ENCODE data around the gene RAB40B.

RAB40B gene

DNA sequence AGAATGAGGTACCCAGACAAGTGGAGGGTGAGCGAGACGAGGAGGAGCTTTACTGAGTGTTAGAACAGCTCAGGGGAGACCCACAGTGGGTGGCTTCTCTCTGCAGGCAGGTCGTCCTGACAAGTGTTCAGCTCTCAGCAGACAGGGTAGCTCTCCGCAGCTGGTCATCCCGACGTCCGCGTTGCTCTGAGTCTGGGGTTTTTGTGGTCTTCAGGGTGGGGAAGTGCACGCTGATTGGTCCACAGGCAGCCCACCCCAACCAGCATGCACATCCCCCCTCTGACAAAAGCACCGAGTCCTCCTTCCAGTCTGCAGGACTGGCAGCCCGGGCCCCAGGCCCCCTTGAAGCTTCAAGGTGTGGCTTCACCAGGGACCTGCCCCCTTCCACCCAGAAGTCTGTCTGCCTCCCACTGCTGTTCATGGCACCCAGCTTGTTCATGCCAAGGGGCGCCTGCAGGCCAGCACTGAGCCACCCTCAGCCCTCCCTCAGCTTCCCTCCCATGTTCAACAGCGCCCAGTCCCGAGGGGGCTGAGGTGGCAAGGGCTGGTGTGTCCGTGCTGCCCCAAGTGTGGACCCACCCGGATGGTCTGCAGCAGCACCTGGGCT is 30.4 kb downstream of the RAB40B start:
- TF ChIP-seq, protein P1, sequence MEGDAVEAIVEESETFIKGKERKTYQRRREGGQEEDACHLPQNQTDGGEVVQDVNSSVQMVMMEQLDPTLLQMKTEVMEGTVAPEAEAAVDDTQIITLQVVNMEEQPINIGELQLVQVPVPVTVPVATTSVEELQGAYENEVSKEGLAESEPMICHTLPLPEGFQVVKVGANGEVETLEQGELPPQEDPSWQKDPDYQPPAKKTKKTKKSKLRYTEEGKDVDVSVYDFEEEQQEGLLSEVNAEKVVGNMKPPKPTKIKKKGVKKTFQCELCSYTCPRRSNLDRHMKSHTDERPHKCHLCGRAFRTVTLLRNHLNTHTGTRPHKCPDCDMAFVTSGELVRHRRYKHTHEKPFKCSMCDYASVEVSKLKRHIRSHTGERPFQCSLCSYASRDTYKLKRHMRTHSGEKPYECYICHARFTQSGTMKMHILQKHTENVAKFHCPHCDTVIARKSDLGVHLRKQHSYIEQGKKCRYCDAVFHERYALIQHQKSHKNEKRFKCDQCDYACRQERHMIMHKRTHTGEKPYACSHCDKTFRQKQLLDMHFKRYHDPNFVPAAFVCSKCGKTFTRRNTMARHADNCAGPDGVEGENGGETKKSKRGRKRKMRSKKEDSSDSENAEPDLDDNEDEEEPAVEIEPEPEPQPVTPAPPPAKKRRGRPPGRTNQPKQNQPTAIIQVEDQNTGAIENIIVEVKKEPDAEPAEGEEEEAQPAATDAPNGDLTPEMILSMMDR (conservative IDR thresholded peaks at IDR 0.05): no peak
- peak overlapping the region; percentile 49; the same call in 1 of the 2 replicates for H3K27ac ChIP-seq

DNA sequence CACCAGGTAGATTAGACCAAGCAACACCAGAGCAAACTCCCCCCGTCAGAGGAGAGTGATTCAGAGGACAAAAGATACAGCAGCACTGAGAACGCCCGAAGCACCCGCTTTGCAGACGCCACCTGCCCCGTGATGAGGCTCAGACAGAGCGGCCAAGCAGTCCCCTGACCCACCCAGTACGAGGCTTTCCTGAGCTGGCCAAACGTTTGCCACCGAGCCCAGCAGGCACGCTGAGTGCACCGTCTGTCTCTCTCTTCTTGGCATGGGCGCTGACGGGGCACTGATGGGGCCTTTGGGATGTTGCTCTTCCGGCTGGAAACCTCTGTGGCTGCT is 30.9 kb downstream of the RAB40B start:
- no peak overlapping the region for H3K27ac ChIP-seq
- TF ChIP-seq, protein P1 (conservative IDR thresholded peaks at IDR 0.05): no peak

DNA sequence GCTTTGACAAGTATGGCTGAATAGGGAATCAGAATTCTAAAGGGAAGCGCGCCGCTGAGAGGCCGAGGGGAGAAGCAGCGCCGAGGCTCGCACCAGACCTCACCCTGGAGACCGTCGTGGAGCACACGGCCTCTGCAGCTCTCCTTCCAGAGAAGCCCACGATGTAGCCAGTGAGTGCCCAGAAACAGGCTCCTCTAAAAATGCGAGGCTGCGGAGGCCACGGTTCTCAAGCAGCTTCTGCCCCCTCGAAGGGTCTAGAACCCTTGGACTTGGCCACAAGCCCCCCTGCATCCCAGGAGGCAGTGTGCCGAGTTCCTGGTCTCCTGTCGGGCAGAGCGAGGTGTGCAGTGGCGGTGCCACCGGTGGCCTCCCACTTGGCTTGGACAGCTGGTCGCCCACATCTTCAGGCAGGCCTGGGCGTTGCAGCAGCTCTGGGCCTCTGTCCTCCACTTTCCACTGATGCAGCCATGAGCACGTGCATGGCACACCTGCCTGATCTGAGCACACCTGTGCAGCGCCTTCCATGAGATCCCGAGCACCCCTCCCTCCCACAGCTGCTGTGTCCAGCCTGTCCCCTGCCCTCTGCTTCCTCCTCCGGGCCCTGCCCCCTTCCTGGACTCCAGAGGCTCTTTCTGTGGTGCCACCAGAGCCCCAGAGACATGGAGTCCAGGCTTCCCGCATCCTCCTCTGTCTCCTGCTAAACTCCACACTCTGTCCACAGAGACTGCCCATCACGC is 31.4 kb downstream of the RAB40B start:
- H3K27ac ChIP-seq: no peak overlapping the region
- TF ChIP-seq, protein P1 (conservative IDR thresholded peaks at IDR 0.05): no peak

DNA sequence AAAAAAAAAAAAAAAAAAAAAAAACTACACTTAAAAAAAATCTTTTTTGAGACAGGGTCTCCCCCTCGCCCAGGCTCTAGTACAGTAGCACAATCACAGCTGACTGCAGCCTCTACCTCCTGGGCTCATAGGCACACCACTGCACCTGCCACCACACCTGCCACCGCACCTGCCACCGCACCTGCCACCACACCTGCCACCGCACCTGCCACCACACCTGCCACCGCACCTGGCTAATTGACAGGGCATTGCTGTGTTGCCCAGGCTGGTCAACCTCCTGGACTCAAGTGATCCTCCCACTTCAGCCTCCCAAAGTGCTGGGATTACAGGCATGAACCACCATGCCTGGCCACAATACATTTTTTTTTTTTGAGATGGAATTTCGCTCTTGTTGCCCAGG is 32.6 kb downstream of the RAB40B start:
- no peak overlapping the region for H3K27ac ChIP-seq
- TF ChIP-seq, protein P1 (conservative IDR thresholded peaks at IDR 0.05): no peak

DNA sequence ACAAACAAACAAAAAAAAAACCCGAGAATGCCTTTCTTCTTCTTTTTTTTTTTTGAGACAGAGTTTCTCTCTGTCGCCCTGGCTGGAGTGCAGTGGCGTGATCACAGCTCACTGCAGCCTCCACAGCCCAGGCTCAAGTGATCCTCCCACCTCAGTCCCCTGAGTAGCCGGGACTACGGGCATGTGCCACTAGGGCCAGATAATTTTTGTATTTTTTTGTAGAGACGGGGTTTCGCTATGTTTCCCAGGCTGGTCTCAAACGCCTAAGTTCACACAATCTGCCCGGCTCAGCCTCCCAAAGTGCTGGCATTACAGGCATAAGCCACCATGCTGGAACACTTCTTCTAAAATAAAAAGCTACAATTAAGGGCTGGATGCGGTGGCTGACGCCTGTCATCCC is 33.3 kb downstream of the RAB40B start:
- TF ChIP-seq, protein P1 (conservative IDR thresholded peaks at IDR 0.05): no peak
- no peak overlapping the region for H3K27ac ChIP-seq

DNA sequence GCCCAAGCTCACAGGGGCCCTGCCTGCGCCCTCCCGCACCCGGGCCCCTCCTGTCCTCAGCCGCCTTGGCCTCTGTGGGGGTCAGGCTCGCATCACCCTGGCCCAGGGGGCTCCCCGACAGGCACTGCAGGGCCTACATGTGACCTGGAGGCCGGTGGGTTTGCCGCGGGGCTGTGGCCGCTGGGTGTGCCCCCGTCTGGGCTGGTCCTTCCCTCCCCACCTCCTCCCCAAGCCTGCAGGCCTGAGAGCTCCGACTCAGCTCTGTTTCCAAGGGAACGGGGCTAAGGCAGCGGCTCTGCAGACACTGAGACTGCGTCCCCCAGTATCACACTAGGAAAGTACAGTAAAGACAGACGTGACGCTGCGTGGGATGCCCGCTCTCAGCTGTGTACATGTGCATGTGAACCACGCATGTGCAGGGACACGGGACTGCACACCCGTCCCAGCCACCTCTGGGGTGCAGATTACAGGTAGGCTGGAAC is 33.8 kb downstream of the RAB40B start:
- H3K27ac ChIP-seq: no peak overlapping the region
- TF ChIP-seq, protein P1 (conservative IDR thresholded peaks at IDR 0.05): no peak

DNA sequence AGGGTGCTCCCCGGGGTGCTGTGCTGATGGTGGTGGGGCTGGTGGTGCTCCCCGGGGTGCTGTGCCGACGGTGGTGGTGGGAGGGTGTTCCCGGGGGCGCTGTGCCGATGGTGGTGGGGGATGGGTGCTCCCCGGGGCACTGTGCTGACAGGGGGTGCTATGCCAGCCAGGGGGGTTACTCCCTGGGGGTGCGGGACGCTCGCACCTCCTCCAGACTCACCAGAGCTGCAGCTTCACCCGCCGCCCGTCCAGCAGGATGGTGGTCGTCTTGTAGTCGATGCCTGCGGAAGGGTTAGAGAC is 34.3 kb downstream of the RAB40B start:
- H3K27ac ChIP-seq: no peak overlapping the region
- TF ChIP-seq, protein P1 (conservative IDR thresholded peaks at IDR 0.05): no peak
